ENCODE measurements around the gene CHN1.

Gene CHN1

DNA sequence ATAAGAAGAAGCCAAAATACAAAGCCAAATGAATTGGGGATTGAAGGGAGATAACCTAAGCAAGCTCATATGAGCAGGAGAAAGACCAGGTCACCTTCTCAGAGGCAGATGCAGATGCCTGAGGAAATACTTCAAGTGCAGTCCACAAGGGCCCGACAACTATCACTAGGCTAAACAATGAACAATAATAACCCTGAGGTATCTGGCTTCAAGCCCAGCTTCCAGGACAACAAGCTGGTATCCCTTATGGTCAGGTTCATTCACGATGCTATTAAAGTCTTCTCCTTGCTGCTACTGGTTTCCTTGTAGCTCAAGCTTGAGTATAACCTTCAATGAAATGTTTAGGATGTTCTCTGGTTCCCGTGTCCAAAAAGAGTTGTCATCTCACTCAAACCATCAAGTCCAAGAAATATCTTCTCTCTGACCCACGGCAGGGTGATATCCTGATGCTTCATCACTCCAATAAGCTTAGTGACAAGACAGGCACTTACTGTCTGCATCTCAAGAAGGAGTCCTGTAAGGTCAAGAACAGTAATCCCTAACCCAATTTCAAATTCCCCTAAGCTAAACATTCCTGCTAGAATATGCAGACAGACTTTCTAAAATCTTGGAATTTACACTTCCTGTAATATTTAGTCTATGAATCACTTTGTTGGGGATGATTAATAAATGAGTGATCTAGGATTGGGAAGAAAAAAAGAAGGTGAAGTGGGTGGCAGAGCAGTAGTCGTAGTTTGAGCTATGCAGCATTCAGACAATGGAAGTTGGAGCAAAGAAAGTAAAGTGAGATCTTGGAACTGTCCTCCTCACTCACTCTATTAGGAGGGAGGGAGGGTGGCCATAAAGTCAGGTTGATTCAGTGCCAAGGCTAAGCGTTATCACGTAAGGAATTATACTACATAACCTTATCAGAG lies 33.1 kb downstream of the CHN1 start:
- ATAC-seq (ENCODE audit: low read depth) (peak; percentile 87), DNase-seq (ENCODE audit: low spot score) (no peak)
- H3K36me3 ChIP-seq (ENCODE audit: low read depth), result no peaks in the 10 kb centered on the region; the same call in 1 of the 2 replicates
- TF ChIP-seq, protein P1, sequence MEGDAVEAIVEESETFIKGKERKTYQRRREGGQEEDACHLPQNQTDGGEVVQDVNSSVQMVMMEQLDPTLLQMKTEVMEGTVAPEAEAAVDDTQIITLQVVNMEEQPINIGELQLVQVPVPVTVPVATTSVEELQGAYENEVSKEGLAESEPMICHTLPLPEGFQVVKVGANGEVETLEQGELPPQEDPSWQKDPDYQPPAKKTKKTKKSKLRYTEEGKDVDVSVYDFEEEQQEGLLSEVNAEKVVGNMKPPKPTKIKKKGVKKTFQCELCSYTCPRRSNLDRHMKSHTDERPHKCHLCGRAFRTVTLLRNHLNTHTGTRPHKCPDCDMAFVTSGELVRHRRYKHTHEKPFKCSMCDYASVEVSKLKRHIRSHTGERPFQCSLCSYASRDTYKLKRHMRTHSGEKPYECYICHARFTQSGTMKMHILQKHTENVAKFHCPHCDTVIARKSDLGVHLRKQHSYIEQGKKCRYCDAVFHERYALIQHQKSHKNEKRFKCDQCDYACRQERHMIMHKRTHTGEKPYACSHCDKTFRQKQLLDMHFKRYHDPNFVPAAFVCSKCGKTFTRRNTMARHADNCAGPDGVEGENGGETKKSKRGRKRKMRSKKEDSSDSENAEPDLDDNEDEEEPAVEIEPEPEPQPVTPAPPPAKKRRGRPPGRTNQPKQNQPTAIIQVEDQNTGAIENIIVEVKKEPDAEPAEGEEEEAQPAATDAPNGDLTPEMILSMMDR (IDR thresholded peaks at IDR 0.05; ENCODE audit: poor library complexity, severe bottlenecking), result no peak
- H3K27me3 ChIP-seq (ENCODE audit: insufficient read depth, poor library complexity, severe bottlenecking), result no peaks in the 10 kb centered on the region
- no peaks in the 10 kb centered on the region for H3K9me3 ChIP-seq (ENCODE audit: severe bottlenecking)
- peak overlapping the region; percentile 87 for H3K27ac ChIP-seq (ENCODE audit: poor library complexity, severe bottlenecking)
- no peak overlapping the region for H3K4me3 ChIP-seq (ENCODE audit: severe bottlenecking)
- H3K4me1 ChIP-seq (ENCODE audit: insufficient read depth, poor library complexity, severe bottlenecking), result peaks cover 17% of the 10 kb centered on the region

GRCh38 chr2:174970092-174970491 lies 35.1 kb downstream of the CHN1 start:
- H3K4me3 ChIP-seq (ENCODE audit: severe bottlenecking), result no peak overlapping the region
- no peak for ATAC-seq (ENCODE audit: low read depth)
- H3K4me1 ChIP-seq (ENCODE audit: insufficient read depth, poor library complexity, severe bottlenecking), result peaks cover 21% of the 10 kb centered on the region
- H3K27ac ChIP-seq (ENCODE audit: poor library complexity, severe bottlenecking), result no peak overlapping the region
- no peak for DNase-seq (ENCODE audit: low spot score)
- TF ChIP-seq, protein P1 (IDR thresholded peaks at IDR 0.05; ENCODE audit: poor library complexity, severe bottlenecking), result no peak
- H3K9me3 ChIP-seq (ENCODE audit: severe bottlenecking), result no peaks in the 10 kb centered on the region
- H3K27me3 ChIP-seq (ENCODE audit: insufficient read depth, poor library complexity, severe bottlenecking), result no peaks in the 10 kb centered on the region
- no peaks in the 10 kb centered on the region; the same call in 1 of the 2 replicates for H3K36me3 ChIP-seq (ENCODE audit: low read depth)

DNA sequence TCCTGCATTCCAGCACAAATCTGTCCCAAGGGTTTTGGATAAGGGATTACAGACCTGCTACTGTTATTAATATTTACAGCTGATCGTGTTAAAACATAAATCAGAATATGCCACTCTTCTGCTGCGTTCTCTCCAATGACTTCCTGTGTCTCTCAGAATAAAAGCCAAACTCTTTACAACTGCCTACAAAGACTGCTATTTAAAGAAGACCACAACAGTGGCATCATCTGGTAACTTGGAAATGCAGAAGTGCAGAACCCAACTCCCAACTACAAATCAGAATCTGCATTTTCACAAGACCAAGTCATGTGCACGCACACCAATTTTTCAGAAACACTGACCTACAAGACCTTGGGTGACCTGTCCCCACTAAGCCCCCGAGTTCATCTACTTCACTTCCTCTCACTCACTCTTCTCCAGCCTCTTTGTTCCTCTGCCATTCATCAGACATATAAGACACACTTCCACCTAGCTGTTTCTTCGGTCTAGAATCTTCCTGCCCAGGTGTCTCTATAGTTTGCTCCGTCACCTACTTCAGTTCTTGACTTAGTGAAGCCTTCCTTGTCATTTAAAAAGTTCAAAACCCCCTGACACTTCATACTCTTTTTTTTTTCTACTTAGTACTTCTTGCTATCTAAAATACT lies 36.0 kb downstream of the CHN1 start:
- DNase-seq (ENCODE audit: low spot score), result no peak
- TF ChIP-seq, protein P1 (IDR thresholded peaks at IDR 0.05; ENCODE audit: poor library complexity, severe bottlenecking), result no peak
- H3K27ac ChIP-seq (ENCODE audit: poor library complexity, severe bottlenecking), result no peak overlapping the region
- ATAC-seq (ENCODE audit: low read depth), result no peak
- H3K4me3 ChIP-seq (ENCODE audit: severe bottlenecking), result no peak overlapping the region
- H3K4me1 ChIP-seq (ENCODE audit: insufficient read depth, poor library complexity, severe bottlenecking), result peaks cover 21% of the 10 kb centered on the region
- no peaks in the 10 kb centered on the region; the same call in 1 of the 2 replicates for H3K36me3 ChIP-seq (ENCODE audit: low read depth)
- no peaks in the 10 kb centered on the region for H3K9me3 ChIP-seq (ENCODE audit: severe bottlenecking)
- no peaks in the 10 kb centered on the region for H3K27me3 ChIP-seq (ENCODE audit: insufficient read depth, poor library complexity, severe bottlenecking)

DNA sequence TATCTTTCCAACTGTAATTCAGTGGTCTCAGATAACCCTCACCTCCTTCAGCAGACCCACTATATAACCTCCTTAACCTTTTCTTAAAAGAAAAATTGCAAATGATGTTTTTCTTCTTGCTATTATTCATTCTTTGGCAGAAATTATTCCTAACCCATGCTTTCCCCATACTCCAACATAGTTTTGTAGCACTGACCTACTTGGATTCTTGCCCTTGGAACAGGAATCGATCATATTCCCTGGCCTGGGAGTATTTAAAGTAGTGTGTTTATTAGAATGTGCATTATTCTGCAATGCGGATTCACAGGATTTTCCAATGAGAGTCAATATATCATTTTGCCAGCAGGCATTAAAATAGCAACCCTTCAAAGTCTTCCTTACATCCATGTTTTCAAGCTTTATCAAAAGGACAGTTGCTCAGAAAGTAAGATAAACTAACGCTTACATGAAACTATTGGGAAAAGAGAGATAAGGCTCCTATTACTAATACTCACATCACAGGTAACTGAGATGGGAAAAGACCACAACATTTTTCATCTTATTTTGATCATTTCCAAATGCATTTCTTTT lies 37.4 kb downstream of the CHN1 start:
- no peak for ATAC-seq (ENCODE audit: low read depth)
- no peak overlapping the region for H3K27ac ChIP-seq (ENCODE audit: poor library complexity, severe bottlenecking)

More for the DNA sequence above, 37.4 kb downstream of the CHN1 start:
- Histone ChIP-seq H3K9me3 (ENCODE audit: severe bottlenecking) (no peaks in the 10 kb centered on the region), H3K4me1 (ENCODE audit: insufficient read depth, poor library complexity, severe bottlenecking) (peaks cover 16% of the 10 kb centered on the region), H3K4me3 (ENCODE audit: severe bottlenecking) (no peak overlapping the region), H3K27me3 (ENCODE audit: insufficient read depth, poor library complexity, severe bottlenecking) (no peaks in the 10 kb centered on the region), H3K36me3 (ENCODE audit: low read depth) (no peaks in the 10 kb centered on the region; the same call in 1 of the 2 replicates)
- TF ChIP-seq, protein P1 (IDR thresholded peaks at IDR 0.05; ENCODE audit: poor library complexity, severe bottlenecking), result no peak
- DNase-seq (ENCODE audit: low spot score), result no peak

All from RWPE2 (cell line).